Nephron (organoid): ENCODE measurements around the gene SERPINH1.

Source experiments
- H3K27ac Mint-ChIP-seq, 3 experiments: 2 replicates each; pipeline ENCODE4 v1.8.0; 2020; ENCODE audit warnings: mixed read lengths in 3 of 3, mild to moderate bottlenecking in 2 of 3, moderate library complexity in 1 of 3
- H3K27me3 Mint-ChIP-seq: 2 replicates; pipeline ENCODE4 v1.8.0; 2021; ENCODE audit warnings: low read depth, mild to moderate bottlenecking, moderate library complexity, mixed read lengths
- H3K36me3 Mint-ChIP-seq: 2 replicates; pipeline ENCODE4 v1.8.0; 2020; ENCODE audit warnings: low read depth, mixed read lengths
- H3K4me1 Mint-ChIP-seq: 2 replicates; pipeline ENCODE4 v1.8.0; 2020; ENCODE audit warnings: mixed read lengths
- H3K4me3 Mint-ChIP-seq, 3 experiments: 2 replicates each; pipeline ENCODE4 v1.8.0; 2020; ENCODE audit warnings: mild to moderate bottlenecking in 3 of 3, mixed read lengths in 3 of 3, moderate library complexity in 2 of 3
- H3K9me3 Mint-ChIP-seq: 2 replicates; pipeline ENCODE4 v1.8.0; 2020; ENCODE audit warnings: mixed read lengths
- TF ChIP-seq, protein P1 (sequence below), 3 experiments: fragments of 200-600 bp; sonication (generic); IDR thresholded peaks; one replicate each; pipeline ENCODE4 v1.5.0; 2021; ENCODE audit warnings: antibody characterized with exemption in 3 of 3; ENCODE audit not compliant: unreplicated experiment in 3 of 3

Gene SERPINH1

DNA sequence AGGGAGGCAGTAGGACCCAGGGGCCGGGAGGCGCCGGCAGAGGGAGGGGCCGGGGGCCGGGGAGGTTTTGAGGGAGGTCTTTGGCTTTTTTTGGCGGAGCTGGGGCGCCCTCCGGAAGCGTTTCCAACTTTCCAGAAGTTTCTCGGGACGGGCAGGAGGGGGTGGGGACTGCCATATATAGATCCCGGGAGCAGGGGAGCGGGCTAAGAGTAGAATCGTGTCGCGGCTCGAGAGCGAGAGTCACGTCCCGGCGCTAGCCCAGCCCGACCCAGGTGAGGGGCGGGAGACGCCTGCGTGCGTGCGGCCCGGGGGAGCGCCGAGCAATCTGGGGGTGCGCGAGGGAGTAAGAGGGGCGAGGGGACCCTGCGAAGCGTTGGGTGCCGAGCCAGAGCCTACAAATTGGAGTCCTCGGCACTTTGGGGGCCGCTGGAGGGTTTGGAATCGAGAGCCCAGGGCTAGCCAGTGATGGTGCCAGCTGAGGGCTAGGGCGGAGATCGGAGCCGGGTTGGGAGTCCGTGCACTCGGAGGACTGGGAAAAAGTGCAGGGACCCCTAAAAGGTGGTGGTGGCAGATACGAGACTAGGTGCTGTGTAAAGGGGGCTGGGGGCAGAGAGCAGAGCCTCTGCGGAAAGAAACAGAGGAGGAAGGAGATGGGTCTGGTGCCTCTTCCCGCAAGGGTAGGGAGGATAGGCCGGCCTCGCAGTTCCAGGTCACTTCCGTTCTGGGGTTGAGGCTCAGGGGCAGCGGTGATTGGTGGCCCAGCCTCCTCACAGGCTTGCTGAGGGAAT is at the start of gene SERPINH1:
SERPINH1 (plus strand) TSS at position 206 of the 788 bp plus-strand sequence. CDS start 4,097 bp downstream, outside the sequence.
- Mint-ChIP-seq H3K9me3 (no peaks in the 10 kb centered on the region), H3K4me1 (peaks cover 59% of the 10 kb centered on the region), H3K27me3 (peaks cover 4% of the 10 kb centered on the region), H3K27ac (peak within 1 kb of the TSS; percentile 100), H3K4me3 (peak within 1 kb of the TSS; percentile 99), H3K36me3 (peaks cover 10% of the 10 kb centered on the region)
- TF ChIP-seq, protein P1, sequence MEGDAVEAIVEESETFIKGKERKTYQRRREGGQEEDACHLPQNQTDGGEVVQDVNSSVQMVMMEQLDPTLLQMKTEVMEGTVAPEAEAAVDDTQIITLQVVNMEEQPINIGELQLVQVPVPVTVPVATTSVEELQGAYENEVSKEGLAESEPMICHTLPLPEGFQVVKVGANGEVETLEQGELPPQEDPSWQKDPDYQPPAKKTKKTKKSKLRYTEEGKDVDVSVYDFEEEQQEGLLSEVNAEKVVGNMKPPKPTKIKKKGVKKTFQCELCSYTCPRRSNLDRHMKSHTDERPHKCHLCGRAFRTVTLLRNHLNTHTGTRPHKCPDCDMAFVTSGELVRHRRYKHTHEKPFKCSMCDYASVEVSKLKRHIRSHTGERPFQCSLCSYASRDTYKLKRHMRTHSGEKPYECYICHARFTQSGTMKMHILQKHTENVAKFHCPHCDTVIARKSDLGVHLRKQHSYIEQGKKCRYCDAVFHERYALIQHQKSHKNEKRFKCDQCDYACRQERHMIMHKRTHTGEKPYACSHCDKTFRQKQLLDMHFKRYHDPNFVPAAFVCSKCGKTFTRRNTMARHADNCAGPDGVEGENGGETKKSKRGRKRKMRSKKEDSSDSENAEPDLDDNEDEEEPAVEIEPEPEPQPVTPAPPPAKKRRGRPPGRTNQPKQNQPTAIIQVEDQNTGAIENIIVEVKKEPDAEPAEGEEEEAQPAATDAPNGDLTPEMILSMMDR (IDR thresholded peaks at IDR 0.05; ENCODE audit: unreplicated experiment in 3 of 3), result no peak

DNA sequence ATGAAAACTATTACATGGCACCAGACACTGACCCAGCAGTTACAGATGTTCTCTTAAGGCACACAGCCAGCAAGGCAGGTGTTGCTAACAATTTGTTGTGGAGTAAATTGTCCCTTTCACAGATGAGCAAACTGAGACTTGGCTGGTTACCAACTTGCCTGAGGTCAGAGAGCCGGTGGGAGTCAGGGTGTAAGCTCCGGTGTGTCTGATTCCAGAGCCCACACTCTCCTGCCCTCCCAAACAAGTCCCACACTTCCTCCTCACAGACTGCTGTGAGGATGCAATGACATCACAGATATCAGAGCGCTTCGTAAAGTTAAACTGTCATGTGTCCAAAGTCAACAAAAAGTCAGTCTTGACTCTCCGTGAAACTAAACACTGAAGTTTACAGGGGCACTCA is 48.8 kb upstream of the SERPINH1 start:
- TF ChIP-seq, protein P1 (IDR thresholded peaks at IDR 0.05; ENCODE audit: unreplicated experiment in 3 of 3), result no peak
- Mint-ChIP-seq H3K4me3 (no peak overlapping the region), H3K27me3 (peaks cover 4% of the 10 kb centered on the region), H3K36me3 (no peaks in the 10 kb centered on the region), H3K4me1 (peaks cover 15% of the 10 kb centered on the region), H3K27ac (peak overlapping the region in 1 of 3 experiments; percentile 20), H3K9me3 (no peaks in the 10 kb centered on the region)

DNA sequence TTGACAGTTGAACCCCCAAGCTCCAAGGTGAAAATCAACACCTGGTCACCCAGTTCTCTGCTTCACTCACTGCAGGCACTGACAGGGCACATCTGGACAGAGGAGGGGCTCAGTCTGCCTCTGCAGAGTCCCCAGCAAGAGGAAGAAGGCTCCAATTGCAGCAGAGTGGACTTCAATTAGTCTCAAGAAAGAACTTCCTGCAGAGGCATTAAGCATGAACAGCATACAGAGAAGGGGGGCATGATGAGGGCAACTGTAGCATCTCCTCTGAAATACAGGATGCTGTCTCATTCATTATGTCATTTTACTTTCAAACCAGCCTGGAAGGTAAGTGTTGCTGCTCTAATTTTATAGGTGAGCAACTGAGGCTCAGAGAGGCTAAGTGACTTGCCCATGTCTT is 47.5 kb upstream of the SERPINH1 start:
- no peaks in the 10 kb centered on the region for H3K36me3 Mint-ChIP-seq
- TF ChIP-seq, protein P1 (IDR thresholded peaks at IDR 0.05; ENCODE audit: unreplicated experiment in 3 of 3), result no peak
- no peak overlapping the region for H3K4me3 Mint-ChIP-seq
- peaks cover 27% of the 10 kb centered on the region for H3K4me1 Mint-ChIP-seq
- no peak overlapping the region for H3K27ac Mint-ChIP-seq
- H3K27me3 Mint-ChIP-seq, result peaks cover 10% of the 10 kb centered on the region
- no peaks in the 10 kb centered on the region for H3K9me3 Mint-ChIP-seq

DNA sequence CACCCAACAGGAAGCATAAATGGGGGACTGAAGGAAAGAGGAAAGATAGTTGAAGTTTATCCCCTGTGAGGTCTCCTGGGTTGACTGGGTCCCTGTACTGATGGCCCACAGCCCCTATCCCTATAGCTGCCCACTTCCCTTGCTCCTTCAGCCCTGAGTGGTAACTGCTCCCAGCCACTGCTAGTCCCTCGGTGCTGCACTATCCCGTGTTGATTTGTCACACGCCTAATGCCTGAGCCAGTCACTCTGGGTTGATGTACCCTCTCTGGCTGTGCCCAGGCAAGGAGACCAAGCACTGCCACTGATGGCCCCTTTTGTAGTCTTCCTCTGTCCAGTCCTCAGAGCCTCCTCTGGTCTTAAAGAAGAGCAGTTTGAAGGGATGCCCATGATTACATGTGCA is 45.9 kb upstream of the SERPINH1 start:
- no peaks in the 10 kb centered on the region for H3K36me3 Mint-ChIP-seq
- H3K27ac Mint-ChIP-seq, result no peak overlapping the region
- peaks cover 16% of the 10 kb centered on the region for H3K27me3 Mint-ChIP-seq
- peaks cover 26% of the 10 kb centered on the region for H3K4me1 Mint-ChIP-seq
- no peak overlapping the region for H3K4me3 Mint-ChIP-seq
- H3K9me3 Mint-ChIP-seq, result no peaks in the 10 kb centered on the region
- TF ChIP-seq, protein P1 (IDR thresholded peaks at IDR 0.05; ENCODE audit: unreplicated experiment in 3 of 3), result no peak

DNA sequence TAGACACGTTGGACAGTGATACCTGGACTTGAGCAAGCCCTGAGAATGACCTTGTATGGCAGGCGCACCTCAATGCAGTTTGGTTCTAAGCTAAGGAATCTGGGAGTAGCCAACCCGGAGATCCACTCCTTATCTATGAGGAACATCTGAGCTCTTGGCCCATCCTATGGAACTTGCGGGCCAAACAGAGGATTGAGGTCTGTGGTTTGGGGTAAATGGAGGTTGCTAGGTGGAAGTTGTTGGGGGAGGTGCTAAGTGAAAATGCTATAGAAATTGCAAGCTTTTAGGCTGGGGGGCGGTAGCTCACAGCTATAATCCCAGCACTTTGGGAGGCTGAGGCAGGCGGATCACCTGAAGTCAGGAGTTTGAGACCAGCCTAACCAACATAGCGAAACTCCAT is 45.2 kb upstream of the SERPINH1 start:
- Mint-ChIP-seq H3K27me3 (peaks cover 20% of the 10 kb centered on the region), H3K36me3 (no peaks in the 10 kb centered on the region), H3K27ac (no peak overlapping the region), H3K9me3 (no peaks in the 10 kb centered on the region), H3K4me1 (peaks cover 26% of the 10 kb centered on the region), H3K4me3 (no peak overlapping the region)
- TF ChIP-seq, protein P1 (IDR thresholded peaks at IDR 0.05; ENCODE audit: unreplicated experiment in 3 of 3), result no peak

DNA sequence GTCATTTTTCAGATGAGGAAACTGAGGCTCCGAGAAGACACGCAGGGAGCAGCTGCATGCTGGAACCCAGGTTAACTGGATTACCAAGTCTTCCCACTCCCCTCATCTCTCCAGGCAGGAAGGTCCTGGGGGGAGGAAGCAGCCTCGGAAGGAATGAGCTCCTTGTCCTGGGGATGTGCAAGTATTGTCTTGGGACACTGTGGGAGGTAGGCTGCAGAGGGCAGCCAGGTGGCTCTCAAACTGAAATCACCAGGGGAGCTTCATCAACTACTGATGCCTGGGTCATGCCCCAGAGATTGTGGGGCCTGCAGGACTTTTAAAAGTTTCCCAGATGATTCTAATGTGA is 43.9 kb upstream of the SERPINH1 start:
- Mint-ChIP-seq H3K9me3 (no peaks in the 10 kb centered on the region), H3K27ac (no peak overlapping the region), H3K4me1 (peaks cover 26% of the 10 kb centered on the region), H3K27me3 (peaks cover 29% of the 10 kb centered on the region), H3K36me3 (no peaks in the 10 kb centered on the region), H3K4me3 (no peak overlapping the region)
- TF ChIP-seq, protein P1 (IDR thresholded peaks at IDR 0.05; ENCODE audit: unreplicated experiment in 3 of 3), result no peak
